ENCODE data around the gene DNAI4. TPM values are rescaled to one million over a fixed set of nuclear protein-coding genes. Genes with fewer than 3 reads are reported as not detected.
"Not testable (repeated sequence)": the region's sequence is repeated elsewhere in the genome, so short reads cannot be mapped to it uniquely, and the experiment has no call there.

The DNAI4 gene
- total RNA-seq, 4 donors from 2014 or later = 4.9 to 6.2 (median 5.5) TPM

GRCh38 chr1:66893712-66894111 is 30.9 kb downstream of the DNAI4 start:
- no peak for DNase-seq (ENCODE audit: extremely low spot score)
- H3K27me3 ChIP-seq = no peaks in the 10 kb centered on the region
- H3K27ac ChIP-seq (replicated peaks in 1 of 4) = no peak overlapping the region
- H3K4me1 ChIP-seq = no peaks in the 10 kb centered on the region
- TF ChIP-seq CTCF (IDR thresholded peaks at IDR 0.05) (no peak), POLR2AphosphoS5 (IDR thresholded peaks at IDR 0.05) (no peak), POLR2A (IDR thresholded peaks at IDR 0.05; ENCODE audit: low read depth) (no peak), EP300 (IDR thresholded peaks at IDR 0.05) (no peak)
- H3K9me3 ChIP-seq = no peaks in the 10 kb centered on the region
- intact Hi-C loops (cut with DNase I) = no loop called here
- H3K4me3 ChIP-seq = no peak overlapping the region
- WGBS = 85% methylated on average over 3 of the region's 3 CpGs
- no peaks in the 10 kb centered on the region for H3K36me3 ChIP-seq

GRCh38 chr1:66890621-66891020 is 34.0 kb downstream of the DNAI4 start:
- intact Hi-C loops (cut with DNase I) = no loop called here
- Histone ChIP-seq H3K4me3 (no peak overlapping the region), H3K36me3 (no peaks in the 10 kb centered on the region), H3K27me3 (no peaks in the 10 kb centered on the region), H3K4me1 (no peaks in the 10 kb centered on the region), H3K27ac (replicated peaks in 1 of 4) (no peak overlapping the region), H3K9me3 (no peaks in the 10 kb centered on the region)
- no peak for DNase-seq (ENCODE audit: extremely low spot score)
- no peak for TF ChIP-seq EP300 (IDR thresholded peaks at IDR 0.05)
- no peak for TF ChIP-seq POLR2AphosphoS5 (IDR thresholded peaks at IDR 0.05)
- WGBS = 100% methylated on average over 1 of the region's 1 CpG

GRCh38 chr1:66889030-66889429 is 35.6 kb downstream of the DNAI4 start:
- WGBS = 100% methylated on average over 1 of the region's 1 CpG
- Histone ChIP-seq H3K4me3 (no peak overlapping the region), H3K9me3 (no peaks in the 10 kb centered on the region), H3K36me3 (no peaks in the 10 kb centered on the region), H3K27me3 (no peaks in the 10 kb centered on the region), H3K27ac (replicated peaks in 1 of 4) (no peak overlapping the region), H3K4me1 (no peaks in the 10 kb centered on the region)
- intact Hi-C loops (cut with DNase I) = no loop called here
- TF ChIP-seq EP300 (IDR thresholded peaks at IDR 0.05) (no peak), CTCF (IDR thresholded peaks at IDR 0.05) (no peak), POLR2AphosphoS5 (IDR thresholded peaks at IDR 0.05) (no peak), POLR2A (IDR thresholded peaks at IDR 0.05; ENCODE audit: low read depth) (no peak)
- DNase-seq (ENCODE audit: extremely low spot score) = no peak

- intact Hi-C loops (cut with DNase I) = no loop called here
- 100% methylated on average over 1 of the region's 1 CpG for WGBS
- no peaks in the 10 kb centered on the region for H3K36me3 ChIP-seq
- no peak for DNase-seq (ENCODE audit: extremely low spot score)
- no peak overlapping the region for H3K4me3 ChIP-seq
- TF ChIP-seq CTCF (IDR thresholded peaks at IDR 0.05) (no peak), POLR2AphosphoS5 (IDR thresholded peaks at IDR 0.05) (no peak), EP300 (IDR thresholded peaks at IDR 0.05) (no peak), POLR2A (IDR thresholded peaks at IDR 0.05; ENCODE audit: low read depth) (no peak)
- H3K27ac ChIP-seq (replicated peaks in 1 of 4) = no peak overlapping the region
- no peaks in the 10 kb centered on the region for H3K4me1 ChIP-seq
- no peaks in the 10 kb centered on the region for H3K27me3 ChIP-seq
- peaks cover 0 to 13% (median 4%) of the 10 kb centered on the region in 4 donors for H3K9me3 ChIP-seq
Observed at GRCh38 chr1:66876664-66877063, 48.0 kb downstream of the DNAI4 start.

- Histone ChIP-seq H3K4me1 (no peaks in the 10 kb centered on the region), H3K27me3 (no peaks in the 10 kb centered on the region), H3K9me3 (no peaks in the 10 kb centered on the region), H3K36me3 (no peaks in the 10 kb centered on the region), H3K27ac (replicated peaks in 1 of 4) (no peak overlapping the region), H3K4me3 (no peak overlapping the region)
- WGBS = 91% methylated on average over 5 of the region's 5 CpGs
- intact Hi-C loops (cut with DNase I) = no loop called here
- TF ChIP-seq POLR2A (IDR thresholded peaks at IDR 0.05; ENCODE audit: low read depth) (no peak), POLR2AphosphoS5 (IDR thresholded peaks at IDR 0.05) (no peak), CTCF (IDR thresholded peaks at IDR 0.05) (no peak), EP300 (IDR thresholded peaks at IDR 0.05) (no peak)
- no peak for DNase-seq (ENCODE audit: extremely low spot score)
Observed at GRCh38 chr1:66873111-66873510, 51.5 kb downstream of the DNAI4 start.

GRCh38 chr1:66872024-66872423 is 52.6 kb downstream of the DNAI4 start:
- H3K27ac ChIP-seq (replicated peaks in 1 of 4); H3K27me3 ChIP-seq; H3K9me3 ChIP-seq; H3K36me3 ChIP-seq; intact Hi-C loops (cut with DNase I); DNase-seq (ENCODE audit: extremely low spot score); H3K4me1 ChIP-seq; H3K4me3 ChIP-seq: not testable (repeated sequence)
- WGBS = over 99% methylated on average over 7 of the region's 7 CpGs
